Midbrain (tissue), 1 donor: ENCODE data around the gene BABAM2.
"Not testable (repeated sequence)": the region's sequence is repeated elsewhere in the genome, so short reads cannot be mapped to it uniquely, and the experiment has no call there.

Experiments
- DNase-seq: peaks from one replicate; lab custom pipeline; 2025; lab: John Stamatoyannopoulos, UW

BABAM2 gene

DNA sequence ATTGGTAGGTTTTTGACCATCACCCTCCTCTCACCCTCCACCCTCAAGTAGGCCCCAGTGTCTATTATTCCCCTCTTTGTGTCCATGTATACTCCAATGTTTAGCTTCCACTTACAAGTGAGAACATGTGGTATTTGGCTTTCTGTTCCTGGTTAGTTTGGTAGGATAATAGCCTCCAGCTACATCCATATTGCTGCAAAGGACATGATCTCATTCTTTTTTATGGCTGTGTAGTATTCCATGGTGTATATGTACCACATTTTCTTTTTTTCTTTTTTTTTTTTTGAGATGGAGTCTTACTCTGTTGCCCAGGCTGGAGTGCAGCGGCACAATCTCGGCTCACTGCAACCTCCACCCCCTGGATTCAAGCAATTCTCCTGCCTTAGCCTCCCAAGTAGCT is 88.2 kb downstream of the BABAM2 start:
- DNase-seq: not testable (repeated sequence)

- DNase-seq: no peak
Measured at GRCh38 chr2:27980242-27980641, 89.7 kb downstream of the BABAM2 start.

GRCh38 chr2:27984153-27984552 is 93.6 kb downstream of the BABAM2 start:
- DNase-seq: no peak

DNA sequence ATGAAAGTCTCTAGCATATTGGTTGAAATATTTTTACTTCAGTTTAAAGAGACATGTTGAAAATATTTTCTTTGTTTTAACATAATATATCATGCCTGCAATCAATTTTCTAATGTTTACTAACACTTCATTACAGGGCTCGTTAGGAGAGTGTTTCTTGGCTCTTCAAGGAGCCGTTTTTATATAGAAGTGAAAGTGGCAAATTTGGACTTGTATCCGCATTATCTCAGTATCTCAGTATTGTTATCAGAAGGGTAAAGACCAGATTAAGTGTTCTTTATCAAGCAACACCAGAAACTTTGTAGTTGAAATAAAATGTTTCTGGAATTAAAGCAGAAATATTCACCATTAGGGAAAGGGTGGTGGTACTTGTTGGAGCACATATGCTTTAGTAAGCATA is 97.8 kb downstream of the BABAM2 start:
- DNase-seq: no peak

DNA sequence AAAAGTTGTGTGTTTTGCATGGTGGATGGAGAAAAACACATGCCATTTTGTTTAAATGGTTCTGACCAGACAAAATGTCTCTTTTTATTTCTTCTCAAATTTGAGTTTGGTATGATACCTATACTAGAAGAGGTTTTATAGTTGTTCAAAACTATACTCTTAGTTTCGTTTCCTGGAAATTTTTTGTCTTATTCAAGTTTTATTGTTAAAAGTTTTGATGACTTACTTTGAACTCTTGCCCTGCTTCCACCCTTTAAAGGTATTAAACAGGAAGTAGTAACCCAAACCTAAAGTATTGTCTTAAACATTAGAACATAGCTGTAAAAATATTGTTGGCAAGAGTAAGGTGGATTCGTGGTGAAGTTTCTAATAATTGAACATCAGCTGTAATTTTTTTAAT is 98.2 kb downstream of the BABAM2 start:
- DNase-seq: no peak

GRCh38 chr2:27989149-27989548 is 98.6 kb downstream of the BABAM2 start:
- DNase-seq: no peak

- DNase-seq: no peak
Measured at GRCh38 chr2:27990030-27990590, 99.6 kb downstream of the BABAM2 start.

DNA sequence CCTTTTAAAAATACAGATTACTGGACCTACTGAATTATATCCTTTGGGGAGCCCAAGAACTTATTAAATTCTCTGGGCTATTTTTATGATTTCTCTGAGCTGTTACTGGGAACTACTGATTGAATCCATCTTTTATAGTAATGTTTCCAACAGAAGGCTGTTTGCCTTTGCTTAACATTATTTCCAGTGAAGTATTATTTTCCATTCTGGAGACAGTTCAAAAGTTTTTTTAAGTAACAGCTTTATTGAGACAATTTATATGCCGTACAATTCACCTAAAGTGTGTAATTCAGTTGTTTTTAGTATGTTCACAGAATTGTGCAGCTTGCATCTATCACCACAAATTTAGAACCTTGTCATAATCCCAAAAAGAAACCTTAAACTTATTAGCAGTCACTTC is 100.6 kb downstream of the BABAM2 start:
- no peak for DNase-seq

- DNase-seq: no peak
Measured at GRCh38 chr2:27992787-27993401, 102.4 kb downstream of the BABAM2 start.

- DNase-seq: no peak
Measured at GRCh38 chr2:27993402-27993787, 102.9 kb downstream of the BABAM2 start.

GRCh38 chr2:27993950-27994728 is 103.6 kb downstream of the BABAM2 start:
- DNase-seq: no peak

GRCh38 chr2:27996156-27996922 is 105.8 kb downstream of the BABAM2 start:
- no peak for DNase-seq

- DNase-seq: no peak
Measured at GRCh38 chr2:28000287-28000686, 109.8 kb downstream of the BABAM2 start.

- no peak for DNase-seq
Measured at GRCh38 chr2:28002181-28002580, 111.7 kb downstream of the BABAM2 start.

GRCh38 chr2:28004086-28004485 is 113.6 kb downstream of the BABAM2 start:
- no peak for DNase-seq

GRCh38 chr2:28009732-28010131 is 119.2 kb downstream of the BABAM2 start:
- no peak for DNase-seq

DNA sequence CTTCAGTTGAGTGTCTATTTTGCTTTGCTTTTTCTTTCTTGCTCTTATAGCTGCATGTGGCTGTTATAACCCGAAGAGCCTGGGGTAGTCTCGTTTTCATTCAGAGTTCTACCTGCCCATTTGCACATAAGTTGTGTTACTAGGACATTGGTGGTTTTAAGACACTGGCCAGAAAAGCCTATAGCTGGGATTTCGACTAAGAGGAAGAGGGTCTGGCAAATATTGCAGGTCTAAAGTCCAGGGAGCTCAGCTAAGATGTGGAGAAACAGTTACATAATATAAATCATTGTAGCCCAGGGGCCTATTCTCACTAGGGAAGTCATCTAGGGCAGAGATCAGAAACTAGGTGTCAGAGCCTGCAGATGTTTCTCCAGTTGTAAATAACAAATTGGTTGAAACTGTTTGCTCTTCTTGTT is 120.8 kb downstream of the BABAM2 start:
- no peak for DNase-seq

- DNase-seq: not testable (repeated sequence)
Measured at GRCh38 chr2:28018474-28018873, 127.9 kb downstream of the BABAM2 start.

GRCh38 chr2:28019521-28019920 is 129.0 kb downstream of the BABAM2 start:
- DNase-seq: not testable (repeated sequence)

- DNase-seq: no peak
Measured at GRCh38 chr2:28021898-28022297, 131.4 kb downstream of the BABAM2 start.

DNA sequence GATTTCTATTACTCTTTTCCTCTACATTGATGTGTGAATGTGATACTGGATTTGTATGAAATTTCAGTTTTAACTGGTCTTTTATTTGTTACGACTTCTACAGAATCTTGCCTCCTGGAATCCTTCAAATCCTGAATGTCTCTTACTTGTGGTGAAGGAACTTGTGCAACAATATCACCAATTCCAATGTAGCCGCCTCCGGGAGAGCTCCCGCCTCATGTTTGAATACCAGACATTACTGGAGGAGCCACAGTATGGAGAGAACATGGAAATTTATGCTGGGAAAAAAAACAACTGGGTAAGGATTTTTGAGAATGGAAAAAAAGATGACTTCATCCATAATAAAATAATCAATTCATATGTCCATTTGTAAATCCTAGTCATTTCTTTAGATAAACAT is 134.6 kb downstream of the BABAM2 start:
- no peak for DNase-seq

GRCh38 chr2:28026230-28026629 is 135.7 kb downstream of the BABAM2 start:
- not testable (repeated sequence) for DNase-seq

GRCh38 chr2:28028025-28028424 is 137.5 kb downstream of the BABAM2 start:
- no peak for DNase-seq
